Heart right ventricle (tissue), 16 donors: ENCODE measurements around the gene SCAMP1. TPM values are rescaled to one million over a fixed set of nuclear protein-coding genes. Genes with fewer than 3 reads are reported as not detected.

Experiments used
- ATAC-seq, 8 donors: fragments of 200-7000 bp; cut with Tn5 transposase; one replicate each; pipeline ENCODE4 v1.9.1; 2020; ENCODE audit warnings: mild to moderate bottlenecking in 8 of 8, moderate library complexity in 8 of 8, moderate number of reproducible peaks in 1 of 8
- DNase-seq, 2 donors: peaks; one replicate each; pipeline ENCODE4 v3.0.0-alpha.2; 2020
- H3K27ac ChIP-seq, 10 donors: fragments of 200-600 bp; sonication (generic) in 2 of 10; one replicate each; pipeline versions ENCODE4 v1.5.0 to v1.8.0; 2020 to 2022; ENCODE audit warnings: mild to moderate bottlenecking in 3 of 10
- H3K27me3 ChIP-seq, 7 donors: fragments of 200-600 bp; one replicate each; pipeline ENCODE4 v1.8.0; 2021 to 2022; ENCODE audit warnings: mild to moderate bottlenecking in 2 of 7
- H3K36me3 ChIP-seq, 9 donors: fragments of 200-600 bp; sonication (generic) in 1 of 9; one replicate each; pipeline versions ENCODE4 v1.5.0 to v1.8.0; 2020 to 2022; ENCODE audit warnings: mild to moderate bottlenecking in 2 of 9
- H3K4me1 ChIP-seq, 9 donors: fragments of 200-600 bp; sonication (generic) in 1 of 9; one replicate each; pipeline versions ENCODE4 v1.5.0 to v1.8.0; 2020 to 2022; ENCODE audit warnings: mild to moderate bottlenecking in 4 of 9
- H3K4me3 ChIP-seq, 10 donors: fragments of 200-600 bp; sonication (generic) in 2 of 10; one replicate each; pipeline versions ENCODE4 v1.5.0 to v1.8.0; 2020 to 2022; ENCODE audit warnings: mild to moderate bottlenecking in 7 of 10, moderate library complexity in 2 of 10
- H3K9me3 ChIP-seq, 11 donors: fragments of 200-600 bp in 10 of 11; sonication (generic) in 2 of 11; one replicate each; pipeline versions ENCODE4 v1.5.0 to v1.8.0; 2013 to 2022; ENCODE audit warnings: mild to moderate bottlenecking in 2 of 11, control low read depth in 1 of 11, moderate library complexity in 1 of 11
- CTCF ChIP-seq, 9 donors: fragments of 200-600 bp; sonication (generic) in 2 of 9; IDR thresholded peaks; one replicate each; pipeline versions ENCODE4 v1.5.0 to v1.8.0; 2021 to 2022; ENCODE audit warnings: antibody characterized with exemption in 9 of 9, mild to moderate bottlenecking in 5 of 9, moderate library complexity in 1 of 9
- WGBS, 2 donors: extraction: QIAGEN DNeasy Blood & Tissue Kit; methylation state at CpG; one replicate each; pipeline ENCODE4 v1.1.7; 2013; ENCODE audit warnings: inconsistent platforms in 1 of 2; 5-methylcytosine and 5-hydroxymethylcytosine counted together
- intact Hi-C, 10 donors: fragments of 100-400 bp; cut with DNase I; formaldehyde crosslinking; loops; one replicate each; pipeline versions ENCODE4 v1.11.1 to v1.14.2; 2022
- polyA plus RNA-seq, 2 donors: library from polyadenylated mRNA; stranded (reverse); fragments of 200-250 nt; gene quantifications; one replicate each; pipeline ENCODE4 v1.2.3, GENCODE V29; 2013
- total RNA-seq, 10 donors: library from RNA; stranded (reverse); fragmentation: NEBNext Ultra II Directional in 3 of 10; extraction: Animal tissue kit (Norgen Biotek cat#: 25700) in 3 of 10; gene quantifications; one replicate each; pipeline versions ENCODE4 v1.2.1 to v1.2.4, GENCODE V29; 2021 to 2023
- donor health status: Arrhythmogenic right ventricular cardiomyopathy.
- donor health status: ischemic (EF 13 %, LVEDD 7.1; RV severe dilation, severe dysfunction).
- donor health status: healthy with polysubstance abuse.
- donor health status: DM: no; HTN: yes; CAD: no.
- donor health status: DM: no; HTN: no; CAD: no.
- donor health status: ischemic (EF 25% LVEDD 6.9; RV normal size, moderate dysfunction).
- donor health status: ischemic (EF 25% LVEDD 5.7; RV mildly dilated, moderate dysfunction).
- donor health status: healthy.
- donor health status: DM: yes; HTN: yes; CAD: no.
- donor health status: Ischemic cardiomyopathy.
- donor health status: ischemic (EF 35%, LVEDD 5.7; RV mildly dilated, moderate dysfunction).
- donor health status: nonischemic (EF 11% LVEDD 7.7; RV severe dilation, severe dysfunction).
- donor health status: DM: yes; HTN: yes; CAD: no.
- donor health status: PGD.
- donor health status: ischemic (EF 29% LVEDD 5.4; RV normal size, mild dysfunction).
- donor health status: nonischemic (EF 23%, LVEDD 6.1; RV moderate dilation, normal function).

SCAMP1 gene
- total and polyA plus RNA-seq, 12 donors, result 7.9 to 40.4 (median 33.1) TPM

DNA sequence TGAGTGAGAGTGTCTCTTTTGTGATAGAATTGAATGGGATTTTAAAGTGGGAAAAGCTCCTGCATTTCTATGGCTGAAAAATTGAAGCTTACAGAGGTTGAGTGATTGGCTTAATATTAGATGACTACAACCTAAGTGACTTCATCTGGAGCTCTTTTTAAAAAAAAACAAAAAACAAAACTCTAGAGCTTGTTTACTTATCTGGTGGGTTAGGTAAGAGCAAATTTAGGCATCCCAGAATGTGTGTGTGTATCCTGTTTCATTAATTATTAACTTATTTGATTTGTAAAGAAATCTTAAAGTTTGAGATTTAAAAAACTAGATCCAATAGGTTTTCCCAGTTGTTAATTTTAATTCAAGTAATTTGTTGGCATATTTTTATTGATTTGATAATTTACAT lies 60.1 kb downstream of the SCAMP1 start:
- ATAC-seq (no peak), DNase-seq (no peak)
- no peak for TF ChIP-seq CTCF (IDR thresholded peaks at IDR 0.05)
- no peak overlapping the region for H3K4me3 ChIP-seq
- H3K4me1 ChIP-seq, result no peaks in the 10 kb centered on the region
- no peak overlapping the region for H3K27ac ChIP-seq
- peaks cover 0 to 91% (median 19%) of the 10 kb centered on the region in 9 donors for H3K36me3 ChIP-seq
- no peaks in the 10 kb centered on the region for H3K27me3 ChIP-seq
- no peaks in the 10 kb centered on the region for H3K9me3 ChIP-seq
- intact Hi-C loops, result no loop called here

DNA sequence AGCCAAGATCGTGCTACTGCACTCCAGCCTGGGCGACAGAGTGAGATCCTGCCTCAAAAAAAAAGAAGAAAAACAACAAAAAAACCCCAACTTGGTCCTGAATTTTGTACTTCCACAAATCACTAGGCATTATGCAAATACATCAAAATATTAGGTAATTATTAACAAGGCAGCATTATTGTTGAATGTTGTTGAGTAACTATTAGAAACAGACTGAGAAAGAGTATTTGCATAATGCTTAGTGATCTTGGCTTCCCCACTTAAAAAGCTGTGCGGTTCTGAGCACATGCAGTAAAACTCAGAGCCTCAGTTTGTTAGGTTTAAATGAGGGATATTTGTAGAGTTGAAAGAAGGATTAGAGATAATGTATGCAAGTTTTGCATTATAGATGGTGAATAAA lies 64.2 kb downstream of the SCAMP1 start:
- Histone ChIP-seq H3K27ac (no peak overlapping the region), H3K27me3 (no peaks in the 10 kb centered on the region), H3K36me3 (peaks cover 0 to 72% (median 6%) of the 10 kb centered on the region in 9 donors), H3K9me3 (peaks cover 0 to 8% (median 0%) of the 10 kb centered on the region in 11 donors), H3K4me3 (no peak overlapping the region), H3K4me1 (no peaks in the 10 kb centered on the region)
- WGBS, 2 donors, result 96 to 97% methylated on average over 3 of the region's 3 CpGs
- no peak for TF ChIP-seq CTCF (IDR thresholded peaks at IDR 0.05)
- no peak for DNase-seq
- ATAC-seq, result no peak
- intact Hi-C loops, result no loop called here

GRCh38 chr5:78429332-78429980 lies 69.0 kb downstream of the SCAMP1 start:
- Histone ChIP-seq H3K36me3 (peaks cover 0 to 63% (median 4%) of the 10 kb centered on the region in 9 donors), H3K27me3 (no peaks in the 10 kb centered on the region), H3K9me3 (peaks cover 0 to 13% (median 0%) of the 10 kb centered on the region in 11 donors), H3K4me1 (peaks cover 0 to under 1% (median 0%) of the 10 kb centered on the region in 9 donors), H3K4me3 (no peak overlapping the region), H3K27ac (no peak overlapping the region)
- no peak for TF ChIP-seq CTCF (IDR thresholded peaks at IDR 0.05)
- ATAC-seq (no peak), DNase-seq (no peak)
- intact Hi-C loops, result no loop called here
- WGBS, 2 donors, result 93 to 96% methylated on average over 2 of the region's 2 CpGs

- TF ChIP-seq CTCF (IDR thresholded peaks at IDR 0.05), result no peak
- intact Hi-C loops, result no loop called here
- WGBS, 2 donors, result 94 to 95% methylated on average over 1 of the region's 1 CpG
- H3K4me3 ChIP-seq, result no peak overlapping the region
- H3K36me3 ChIP-seq, result peaks cover 0 to 53% (median 8%) of the 10 kb centered on the region in 9 donors
- peaks cover 0 to 5% (median 0%) of the 10 kb centered on the region in 9 donors for H3K4me1 ChIP-seq
- DNase-seq, result no peak
- H3K27me3 ChIP-seq, result no peaks in the 10 kb centered on the region
- no peak for ATAC-seq
- peaks cover 0 to 14% (median 0%) of the 10 kb centered on the region in 11 donors for H3K9me3 ChIP-seq
- H3K27ac ChIP-seq, result no peak overlapping the region
Observed at GRCh38 chr5:78430866-78431265, 70.4 kb downstream of the SCAMP1 start.
